H4 (cell line): ENCODE results near the gene SLC38A2. TPM values are rescaled to one million over a fixed set of nuclear protein-coding genes. Genes with fewer than 3 reads are reported as not detected.

Experiments
- DNase-seq: peaks from one replicate; pipeline ENCODE4 v3.0.0-alpha.2; 2015; ENCODE audit warnings: low spot score
- total RNA-seq: library from RNA; depleted of rRNA; stranded (reverse); fragments of >200 nt; shearing (Covaris generic); gene quantifications from 2 replicates; pipeline ENCODE4 v1.2.3, GENCODE V29; 2014

The SLC38A2 gene
- total RNA-seq, 1 experiment from 2014 or later, result 263 TPM

DNA sequence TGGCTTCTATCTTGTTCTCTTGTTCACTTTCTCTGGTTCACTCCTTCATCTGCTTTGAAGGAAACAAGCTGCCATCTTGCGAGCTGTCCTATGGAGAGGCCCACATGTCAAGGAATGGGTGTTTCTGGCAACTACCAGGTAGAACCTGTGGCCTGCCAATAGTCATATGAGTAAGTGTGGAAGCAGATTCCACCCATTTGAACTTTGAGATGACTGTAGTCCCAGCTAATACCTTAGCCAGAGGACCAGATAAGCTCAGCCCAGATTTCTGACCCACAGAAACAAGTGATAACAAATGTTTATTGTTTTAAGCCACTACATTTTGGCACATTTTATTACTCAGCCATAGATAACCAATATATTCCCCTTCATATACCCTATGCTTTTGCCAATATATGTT is 4.0 kb upstream of the SLC38A2 start:
- no peak for DNase-seq

- no peak for DNase-seq
Observed at GRCh38 chr12:46374711-46375110, 2.1 kb upstream of the SLC38A2 start.

GRCh38 chr12:46374310-46374709 is 1.7 kb upstream of the SLC38A2 start:
- DNase-seq, result no peak

DNA sequence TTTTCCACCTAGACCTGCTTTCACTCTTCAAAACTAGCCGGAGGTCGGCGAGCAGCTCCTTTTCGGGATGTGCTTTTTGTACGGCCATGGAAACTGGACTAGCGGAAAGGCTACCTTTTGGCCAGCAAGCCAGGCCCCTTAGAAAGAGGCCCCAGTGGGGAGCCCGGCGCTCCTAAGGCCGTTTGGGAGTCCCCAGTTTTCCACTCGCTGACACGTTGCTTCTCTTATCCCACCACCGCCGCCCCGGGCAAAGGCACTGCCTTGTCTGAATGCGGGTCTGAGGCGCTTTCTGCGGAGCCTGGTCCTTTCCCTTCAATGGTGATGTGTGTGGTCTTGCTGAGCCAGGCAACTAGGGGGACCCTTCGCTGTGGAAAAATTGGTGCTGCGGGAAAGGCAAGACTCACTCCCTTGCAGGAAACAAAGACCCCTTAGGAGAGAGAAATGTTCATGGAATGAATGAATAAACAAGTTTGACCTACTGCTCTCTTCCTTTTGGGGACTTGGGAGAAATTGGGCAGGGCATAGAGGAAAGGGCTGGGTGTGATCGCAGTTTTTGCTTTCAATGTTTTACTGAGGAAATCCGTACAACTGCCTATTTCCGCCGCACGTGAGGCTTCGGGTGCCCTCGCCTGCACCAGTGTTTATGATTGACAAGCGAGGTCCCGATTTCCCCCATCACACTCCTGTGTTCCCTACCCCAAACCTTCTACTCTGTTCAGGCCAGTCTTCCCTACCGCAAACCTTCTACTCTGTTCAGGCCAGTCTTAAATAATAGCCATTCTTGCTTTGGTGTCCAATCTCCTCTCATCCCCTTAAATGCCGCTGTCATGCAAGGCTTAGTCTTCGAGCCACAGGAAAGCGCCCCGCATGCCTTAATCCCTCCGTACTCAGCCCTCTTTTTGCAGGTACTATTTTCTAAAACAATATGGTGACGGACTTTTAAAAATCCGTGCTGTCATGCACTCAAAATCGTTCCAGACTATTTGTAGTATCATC is 1.0 kb upstream of the SLC38A2 start:
- DNase-seq, result no peak

- DNase-seq, result peak; percentile 57
Observed at GRCh38 chr12:46371718-46372543, 642 bp downstream of the SLC38A2 start.

GRCh38 chr12:46370792-46371717 is 1.5 kb downstream of the SLC38A2 start:
- peak; percentile 85 for DNase-seq

DNA sequence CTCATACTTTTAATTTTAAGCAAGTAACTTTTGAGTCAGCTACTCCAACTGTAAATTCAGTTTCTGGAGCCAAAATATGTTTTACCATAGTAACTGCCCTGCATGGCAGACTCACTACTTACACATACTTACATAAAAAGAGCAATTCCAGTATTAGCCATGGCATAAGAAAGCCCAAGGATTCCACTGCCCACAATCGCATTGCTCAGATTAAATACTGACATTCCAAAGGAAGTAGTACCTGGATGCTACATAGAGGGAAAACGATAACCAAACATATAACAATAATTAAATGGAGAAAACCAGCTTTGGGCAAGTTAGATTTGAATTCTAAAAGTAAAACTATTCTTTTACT is 2.2 kb downstream of the SLC38A2 start:
- no peak for DNase-seq

GRCh38 chr12:46369474-46370379 is 2.8 kb downstream of the SLC38A2 start:
- no peak for DNase-seq

GRCh38 chr12:46369095-46369473 is 3.5 kb downstream of the SLC38A2 start:
- DNase-seq, result no peak

GRCh38 chr12:46368684-46369083 is 3.9 kb downstream of the SLC38A2 start:
- no peak for DNase-seq

DNA sequence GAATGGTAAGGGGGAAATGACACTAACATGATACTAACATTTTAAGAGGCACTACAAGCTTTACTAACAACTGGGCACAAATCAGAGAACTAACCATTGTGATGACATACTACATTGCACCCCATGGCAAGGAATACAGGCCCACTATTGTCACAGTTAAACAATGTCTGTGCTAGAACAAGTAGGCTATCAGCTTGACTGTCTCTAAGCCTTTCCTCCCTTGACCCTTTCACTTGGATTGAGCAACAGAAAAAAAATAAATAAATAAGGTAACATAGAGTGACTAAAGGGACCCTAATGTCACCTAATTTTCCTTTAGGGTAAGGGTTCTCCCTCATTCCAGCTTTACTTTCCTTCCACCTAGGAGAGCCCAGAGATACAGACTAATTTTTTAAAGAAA is 4.4 kb downstream of the SLC38A2 start:
- no peak for DNase-seq

DNA sequence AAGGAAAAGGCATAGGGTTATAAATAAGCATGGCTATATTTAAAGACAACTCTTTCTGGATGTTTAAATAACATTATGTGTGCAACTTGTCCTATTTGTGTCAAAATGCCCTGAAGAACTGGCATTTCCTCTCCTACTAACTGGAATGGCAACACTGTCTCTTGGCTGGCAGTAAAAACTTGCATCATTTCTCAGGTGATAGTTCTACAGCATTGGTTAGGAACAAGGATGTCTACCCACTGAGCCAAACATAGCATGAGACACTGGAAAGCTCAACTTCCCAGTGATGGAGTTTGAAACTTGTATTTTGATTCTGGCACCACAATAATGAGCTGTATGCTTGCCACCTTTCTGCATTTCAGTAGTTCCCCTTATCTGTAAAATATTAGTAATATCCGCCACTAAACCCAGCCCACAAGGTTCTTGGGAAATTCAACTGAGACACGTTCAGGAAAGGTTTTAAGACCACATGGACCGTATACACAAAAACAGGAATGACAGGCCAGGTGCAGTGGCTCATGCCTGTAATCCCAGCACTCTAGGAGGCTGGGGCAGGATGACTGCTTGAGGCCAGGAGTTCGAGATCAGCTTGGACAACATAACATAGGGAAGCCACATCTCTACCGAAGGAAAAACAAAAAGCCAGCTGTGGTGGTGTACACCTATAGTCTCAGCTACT is 5.1 kb downstream of the SLC38A2 start:
- no peak for DNase-seq

- no peak for DNase-seq
Observed at GRCh38 chr12:46366771-46367170, 5.8 kb downstream of the SLC38A2 start.

- DNase-seq, result no peak
Observed at GRCh38 chr12:46365951-46366379, 6.6 kb downstream of the SLC38A2 start.

DNA sequence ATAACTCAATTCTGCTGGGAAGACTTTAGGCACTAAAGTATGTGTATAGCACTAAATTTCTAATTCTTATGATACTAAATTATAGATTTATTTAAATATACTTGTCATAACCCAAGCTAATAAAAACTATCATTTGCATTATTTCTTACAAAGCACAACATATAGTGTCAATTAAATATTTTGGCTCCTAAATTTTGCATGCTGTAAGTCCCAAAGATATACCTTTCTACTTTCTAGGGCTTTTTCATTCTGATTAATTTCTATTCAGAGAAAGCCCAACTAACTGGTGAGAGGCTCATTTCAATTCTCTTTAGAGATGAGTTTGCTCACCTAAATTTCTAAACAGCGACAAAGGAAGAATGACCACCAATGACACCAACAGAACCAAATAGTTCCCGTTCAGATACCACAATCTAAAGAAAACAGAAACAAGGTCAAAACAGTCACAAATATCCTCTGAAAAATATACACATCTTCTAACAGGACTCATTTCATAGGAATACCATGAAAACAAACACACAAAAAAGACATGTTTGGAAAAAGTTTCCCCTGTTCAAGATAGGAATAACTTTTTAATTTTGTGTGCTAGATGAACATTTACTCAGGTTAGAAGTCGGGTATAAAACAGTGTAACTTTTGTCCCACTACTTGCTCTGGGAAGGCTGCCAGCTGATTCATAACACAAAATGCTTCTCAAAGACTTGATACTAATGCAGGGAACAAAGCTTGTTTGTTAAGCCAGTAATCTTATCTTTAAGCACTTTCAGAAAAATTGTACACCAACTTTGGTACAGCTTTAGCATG is 7.6 kb downstream of the SLC38A2 start:
- peak; percentile 74 for DNase-seq

GRCh38 chr12:46364300-46364696 is 8.3 kb downstream of the SLC38A2 start:
- DNase-seq, result no peak

DNA sequence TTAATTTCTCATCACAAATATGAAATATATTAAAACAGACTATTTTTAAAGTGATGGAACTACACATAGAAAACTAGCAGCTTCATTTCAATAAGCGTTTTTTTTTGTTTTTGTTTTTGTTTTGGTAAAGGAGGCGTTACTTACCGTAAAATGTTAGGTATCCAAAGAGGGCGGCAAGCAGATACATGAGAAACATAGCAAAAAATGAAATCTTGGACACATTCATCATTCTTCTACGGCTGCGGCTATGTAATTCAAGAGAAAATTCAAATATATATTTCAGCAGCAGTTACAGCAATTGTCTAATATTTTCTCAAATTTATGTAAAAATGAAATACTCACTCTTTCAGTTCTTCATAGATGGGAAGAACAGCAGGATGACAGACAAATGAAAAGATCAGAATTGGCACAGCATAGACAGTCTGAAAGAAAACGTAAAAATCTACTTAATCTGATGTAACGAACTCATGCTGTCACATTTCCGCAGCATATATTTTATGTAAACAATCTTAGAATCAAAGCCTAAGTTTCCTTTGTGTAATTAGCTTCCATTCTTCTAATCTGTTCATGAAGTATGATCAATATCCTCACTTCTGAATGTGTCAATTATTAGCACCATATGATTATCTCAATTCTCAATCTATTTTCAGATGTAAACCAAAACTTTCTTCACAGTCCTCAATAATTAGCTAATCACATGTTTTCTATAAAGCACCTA is 8.8 kb downstream of the SLC38A2 start:
- DNase-seq, result no peak

DNA sequence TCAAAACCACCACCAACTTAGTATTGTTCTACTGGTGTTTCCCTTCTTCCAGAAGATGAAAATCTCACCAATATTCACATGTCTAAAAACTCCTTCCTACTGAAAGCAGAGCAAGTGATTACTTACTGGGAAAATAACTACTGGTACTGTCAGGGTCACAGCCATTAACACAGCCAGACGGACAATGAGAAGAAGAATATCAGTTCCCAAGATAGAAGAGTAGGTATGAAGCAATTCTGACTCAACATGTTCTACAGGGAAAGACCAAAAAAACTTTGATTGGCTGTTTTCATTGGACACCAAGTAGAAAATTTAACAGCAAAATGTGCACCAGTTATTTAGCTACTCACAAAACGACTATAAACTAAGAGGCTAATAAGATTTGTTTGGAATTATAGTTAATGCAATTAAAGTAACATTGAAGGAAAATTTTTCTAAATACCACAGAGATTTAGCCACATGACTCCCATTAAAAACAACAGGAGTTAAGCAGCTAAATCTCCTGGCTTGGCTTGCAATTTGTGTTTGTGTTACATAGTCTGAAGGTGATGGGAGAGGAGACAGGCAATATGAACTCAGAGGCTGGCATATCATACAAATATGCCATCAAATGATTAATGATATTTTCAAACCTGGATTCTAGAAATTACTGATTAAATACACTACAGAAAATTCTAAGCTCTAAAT is 9.5 kb downstream of the SLC38A2 start:
- DNase-seq, result no peak
